Glutamatergic neuron (in vitro differentiated cells): Measurements from ENCODE around the gene TMEM150B. TPM values are rescaled to one million over a fixed set of nuclear protein-coding genes. Genes with fewer than 3 reads are reported as not detected.

ENCODE experiments used
- DNase-seq: peaks from one replicate; pipeline ENCODE4 v3.0.0; 2022
- H3K27ac Mint-ChIP-seq: one replicate; pipeline ENCODE4 v1.8.0; 2020; ENCODE audit warnings: mild to moderate bottlenecking, mixed read lengths, inconsistent platforms; ENCODE audit not compliant: unreplicated experiment
- H3K27me3 Mint-ChIP-seq: one replicate; pipeline ENCODE4 v1.8.0; 2020; ENCODE audit warnings: mild to moderate bottlenecking, moderate library complexity, mixed read lengths, inconsistent platforms; ENCODE audit not compliant: unreplicated experiment
- H3K36me3 Mint-ChIP-seq: one replicate; pipeline ENCODE4 v1.8.0; 2020; ENCODE audit warnings: mild to moderate bottlenecking, mixed read lengths, inconsistent platforms; ENCODE audit not compliant: unreplicated experiment
- H3K4me1 Mint-ChIP-seq: one replicate; pipeline ENCODE4 v1.8.0; 2020; ENCODE audit warnings: mild to moderate bottlenecking, low read depth, mixed read lengths, inconsistent platforms; ENCODE audit not compliant: unreplicated experiment
- H3K4me3 Mint-ChIP-seq: one replicate; pipeline ENCODE4 v1.8.0; 2020; ENCODE audit warnings: mild to moderate bottlenecking, mixed read lengths, inconsistent platforms; ENCODE audit not compliant: unreplicated experiment
- H3K9me3 Mint-ChIP-seq: one replicate; pipeline ENCODE4 v1.8.0; 2020; ENCODE audit warnings: mild to moderate bottlenecking, moderate library complexity, mixed read lengths, inconsistent platforms; ENCODE audit not compliant: unreplicated experiment
- CTCF ChIP-seq: fragments of 200-600 bp; sonication (generic); IDR thresholded peaks from one replicate; pipeline ENCODE4 v1.5.0; 2021; ENCODE audit not compliant: partially characterized antibody, unreplicated experiment
- total RNA-seq: library from RNA; stranded (reverse); fragmentation: NEBNext Ultra II Directional; extraction: Animal tissue kit (Norgen Biotek cat#: 25700); gene quantifications from one replicate; pipeline ENCODE4 v1.2.1, GENCODE V29; 2021; ENCODE audit not compliant: unreplicated experiment

Gene TMEM150B
- total RNA-seq, 1 donor from 2014 or later, result not detected

GRCh38 chr19:55301459-55302317 is 23.5 kb downstream of the TMEM150B start:
- H3K36me3 Mint-ChIP-seq, result no peaks in the 10 kb centered on the region
- H3K4me3 Mint-ChIP-seq, result peak overlapping the region; percentile 52
- peaks cover 7% of the 10 kb centered on the region for H3K4me1 Mint-ChIP-seq
- peaks cover 8% of the 10 kb centered on the region for H3K27me3 Mint-ChIP-seq
- H3K9me3 Mint-ChIP-seq, result peaks cover 2% of the 10 kb centered on the region
- TF ChIP-seq CTCF, result peak; percentile 99
- H3K27ac Mint-ChIP-seq, result peak overlapping the region; percentile 80
- DNase-seq, result peak; percentile 95

- H3K4me3 Mint-ChIP-seq, result peak overlapping the region; percentile 52
- TF ChIP-seq CTCF, result no peak
- no peak for DNase-seq
- peak overlapping the region; percentile 72 for H3K27ac Mint-ChIP-seq
- H3K4me1 Mint-ChIP-seq, result peaks cover 7% of the 10 kb centered on the region
- H3K27me3 Mint-ChIP-seq, result peaks cover 10% of the 10 kb centered on the region
- H3K9me3 Mint-ChIP-seq, result peaks cover 2% of the 10 kb centered on the region
- H3K36me3 Mint-ChIP-seq, result no peaks in the 10 kb centered on the region
Observed at GRCh38 chr19:55300886-55301458, 24.2 kb downstream of the TMEM150B start.

GRCh38 chr19:55299991-55300390 is 25.1 kb downstream of the TMEM150B start:
- Mint-ChIP-seq H3K36me3 (no peaks in the 10 kb centered on the region), H3K27ac (no peak overlapping the region), H3K9me3 (peaks cover 2% of the 10 kb centered on the region), H3K4me3 (no peak overlapping the region), H3K4me1 (peaks cover 7% of the 10 kb centered on the region), H3K27me3 (peaks cover 8% of the 10 kb centered on the region)
- no peak for DNase-seq
- no peak for TF ChIP-seq CTCF

GRCh38 chr19:55297267-55297666 is 27.9 kb downstream of the TMEM150B start:
- no peak for DNase-seq
- Mint-ChIP-seq H3K4me1 (peaks cover 7% of the 10 kb centered on the region), H3K9me3 (peaks cover 2% of the 10 kb centered on the region), H3K27ac (no peak overlapping the region), H3K27me3 (peaks cover 8% of the 10 kb centered on the region), H3K36me3 (no peaks in the 10 kb centered on the region), H3K4me3 (no peak overlapping the region)
- no peak for TF ChIP-seq CTCF

GRCh38 chr19:55289117-55289796 is 35.9 kb downstream of the TMEM150B start:
- TF ChIP-seq CTCF, result no peak
- Mint-ChIP-seq H3K27ac (peak overlapping the region; percentile 50), H3K9me3 (peaks cover 4% of the 10 kb centered on the region), H3K27me3 (peaks cover 5% of the 10 kb centered on the region), H3K36me3 (no peaks in the 10 kb centered on the region), H3K4me1 (peaks cover 4% of the 10 kb centered on the region), H3K4me3 (no peak overlapping the region)
- no peak for DNase-seq
